Keratinocyte (primary cell): Measurements from ENCODE around the gene PLEKHO1. TPM values are rescaled to one million over a fixed set of nuclear protein-coding genes. Genes with fewer than 3 reads are reported as not detected.

Source experiments
- DNase-seq: peaks from one replicate; pipeline ENCODE4 v3.0.0-alpha.2; 2011; ENCODE audit warnings: low read depth, missing footprints, low spot score
- FAIRE-seq: peaks from 2 replicates; lab custom pipeline; 2011; peaks lifted over from hg19 to GRCh38; lab: Jason Lieb, UNC
- H2AFZ ChIP-seq: 2 replicates; pipeline ENCODE4 v1.6.0; 2012; ENCODE audit warnings: low read length, control low read depth, inconsistent platforms; ENCODE audit not compliant: control insufficient read depth
- H3K27ac ChIP-seq: 2 replicates; pipeline ENCODE4 v1.5.1; 2011; ENCODE audit warnings: low read length; ENCODE audit not compliant: control insufficient read depth, insufficient read depth
- H3K27me3 ChIP-seq: 3 replicates; pipeline ENCODE4 v1.6.0; 2011; ENCODE audit warnings: low read length; ENCODE audit not compliant: control insufficient read depth, insufficient read depth; ENCODE audit errors: extremely low read depth
- H3K36me3 ChIP-seq, 2 experiments: 2 replicates in 1 of 2; 3 replicates in 1 of 2; pipeline ENCODE4 v1.5.1; 2011; ENCODE audit warnings: low read length in 2 of 2, mild to moderate bottlenecking in 1 of 2; ENCODE audit not compliant: control insufficient read depth in 2 of 2, insufficient read depth in 2 of 2; ENCODE audit errors: extremely low read depth in 1 of 2
- H3K4me1 ChIP-seq: 3 replicates; pipeline ENCODE4 v1.5.1; 2011; ENCODE audit warnings: low read length; ENCODE audit not compliant: control insufficient read depth, insufficient read depth; ENCODE audit errors: extremely low read depth
- H3K4me2 ChIP-seq: 3 replicates; pipeline ENCODE4 v1.6.0; 2011; ENCODE audit warnings: low read depth, low read length; ENCODE audit not compliant: control insufficient read depth, insufficient read depth; ENCODE audit errors: extremely low read depth
- H3K4me3 ChIP-seq, 3 experiments: fragments of 200-600 bp in 1 of 3; sonication (generic) in 1 of 3; 2 replicates in 2 of 3; 3 replicates in 1 of 3; pipeline ENCODE4 v1.5.1; 2011 to 2016; ENCODE audit warnings: low read length in 3 of 3, mild to moderate bottlenecking in 3 of 3, control low read depth in 2 of 3, inconsistent platforms in 1 of 3, low read depth in 1 of 3, mixed read lengths in 1 of 3, mixed run types in 1 of 3, moderate library complexity in 1 of 3; ENCODE audit not compliant: control insufficient read depth in 2 of 3, insufficient read depth in 2 of 3; ENCODE audit errors: extremely low read depth in 1 of 3
- H3K79me2 ChIP-seq: 2 replicates; pipeline ENCODE4 v1.6.0; 2012; ENCODE audit warnings: low read length; ENCODE audit not compliant: control insufficient read depth, insufficient read depth
- H3K9ac ChIP-seq: 3 replicates; pipeline ENCODE4 v1.6.0; 2011; ENCODE audit warnings: low read length; ENCODE audit not compliant: control insufficient read depth, insufficient read depth; ENCODE audit errors: extremely low read depth
- H3K9me1 ChIP-seq: 3 replicates; pipeline ENCODE4 v1.6.0; 2011; ENCODE audit warnings: low read length; ENCODE audit not compliant: control insufficient read depth, insufficient read depth; ENCODE audit errors: extremely low read depth
- H3K9me3 ChIP-seq: 2 replicates; pipeline ENCODE4 v1.5.1; 2012; ENCODE audit warnings: low read depth, low read length; ENCODE audit not compliant: control insufficient read depth
- H4K20me1 ChIP-seq: 3 replicates; pipeline ENCODE4 v1.6.0; 2011; ENCODE audit warnings: low read length; ENCODE audit not compliant: control insufficient read depth, insufficient read depth; ENCODE audit errors: extremely low read depth
- CTCF ChIP-seq, 3 experiments: IDR thresholded peaks in 1 of 3; conservative IDR thresholded peaks in 1 of 3; optimal IDR thresholded peaks in 1 of 3; 2 replicates in 2 of 3; 3 replicates in 1 of 3; pipeline versions ENCODE3 to v1.5.1; 2011; ENCODE audit warnings: low read length in 3 of 3, mild to moderate bottlenecking in 3 of 3, moderate library complexity in 2 of 3, control low read depth in 1 of 3, inconsistent platforms in 1 of 3; ENCODE audit not compliant: insufficient read depth in 2 of 3; ENCODE audit errors: extremely low read depth in 1 of 3
- EZH2 ChIP-seq: IDR thresholded peaks from one replicate; pipeline ENCODE4 v1.6.1; 2012; ENCODE audit warnings: inconsistent platforms, mild to moderate bottlenecking, low read length, moderate library complexity
- dilution Hi-C: fragments of 300-500 bp; cut with MboI; formaldehyde crosslinking; loops from one replicate; pipeline ENCODE4 v1.7.0; 2020; ENCODE audit warnings: low sequenced_read_pairs; ENCODE audit not compliant: extremely low pct_ligation_motif_present
- polyA plus RNA-seq, 5 experiments: library from polyadenylated mRNA; depleted of rRNA in 3 of 5; stranded (reverse) in 3 of 5; stranded (forward) in 1 of 5; unstranded in 1 of 5; fragments of >200 nt; gene quantifications; 1 replicate in 1 of 5; 2 replicates in 3 of 5; 3 replicates in 1 of 5; pipeline versions ENCODE4 v1.2.1 to v1.2.3, GENCODE V29; 2011 to 2012; ENCODE audit warnings: missing spikeins in 2 of 5, low read depth in 1 of 5, low replicate concordance in 1 of 5

PLEKHO1 gene
- polyA plus RNA-seq, 1 donor (not counting 4 experiments of a cell fraction or from before 2014, with no cell fraction given) = 2.7 TPM

- dilution Hi-C loops = no loop called here
- H3K9ac ChIP-seq = no peak overlapping the region
- no peaks in the 10 kb centered on the region for H4K20me1 ChIP-seq
- DNase-seq (no peak), FAIRE-seq (no peak)
- no peak overlapping the region for H3K4me2 ChIP-seq
- no peaks in the 10 kb centered on the region for H3K36me3 ChIP-seq
- no peaks in the 10 kb centered on the region for H3K4me1 ChIP-seq
- no peaks in the 10 kb centered on the region for H3K27me3 ChIP-seq
- TF ChIP-seq EZH2 = no peak
- TF ChIP-seq CTCF (optimal IDR thresholded peaks at IDR 0.05 in 1 of 3, IDR thresholded peaks at IDR 0.05 in 1 of 3, conservative IDR thresholded peaks at IDR 0.05 in 1 of 3; ENCODE audit: extremely low read depth in 1 of 3, insufficient read depth in 2 of 3, low read length in 3 of 3) = no peak
- no peak overlapping the region for H3K27ac ChIP-seq
- no peak overlapping the region for H3K4me3 ChIP-seq
- H3K9me3 ChIP-seq = no peaks in the 10 kb centered on the region
- no peak overlapping the region for H2AFZ ChIP-seq
- H3K9me1 ChIP-seq = no peaks in the 10 kb centered on the region
- no peaks in the 10 kb centered on the region for H3K79me2 ChIP-seq
Observed at GRCh38 chr1:150138044-150138443, 11.7 kb upstream of the PLEKHO1 start.

GRCh38 chr1:150141452-150141851 lies 8.3 kb upstream of the PLEKHO1 start:
- H3K9me1 ChIP-seq = no peaks in the 10 kb centered on the region
- H3K36me3 ChIP-seq = no peaks in the 10 kb centered on the region
- H3K4me3 ChIP-seq = no peak overlapping the region
- no peak for FAIRE-seq
- no peak overlapping the region for H3K9ac ChIP-seq
- no peak overlapping the region for H3K4me2 ChIP-seq
- no peaks in the 10 kb centered on the region for H3K27me3 ChIP-seq
- no peak for DNase-seq
- H3K79me2 ChIP-seq = no peaks in the 10 kb centered on the region
- H3K27ac ChIP-seq = no peak overlapping the region
- no peaks in the 10 kb centered on the region for H4K20me1 ChIP-seq
- dilution Hi-C loops = no loop called here
- H3K9me3 ChIP-seq = no peaks in the 10 kb centered on the region
- H3K4me1 ChIP-seq = no peaks in the 10 kb centered on the region
- H2AFZ ChIP-seq = no peak overlapping the region
- TF ChIP-seq EZH2 (no peak), CTCF (optimal IDR thresholded peaks at IDR 0.05 in 1 of 3, IDR thresholded peaks at IDR 0.05 in 1 of 3, conservative IDR thresholded peaks at IDR 0.05 in 1 of 3; ENCODE audit: extremely low read depth in 1 of 3, insufficient read depth in 2 of 3, low read length in 3 of 3) (no peak)
